ENCODE data around the gene MFSD11.

Gene MFSD11

DNA sequence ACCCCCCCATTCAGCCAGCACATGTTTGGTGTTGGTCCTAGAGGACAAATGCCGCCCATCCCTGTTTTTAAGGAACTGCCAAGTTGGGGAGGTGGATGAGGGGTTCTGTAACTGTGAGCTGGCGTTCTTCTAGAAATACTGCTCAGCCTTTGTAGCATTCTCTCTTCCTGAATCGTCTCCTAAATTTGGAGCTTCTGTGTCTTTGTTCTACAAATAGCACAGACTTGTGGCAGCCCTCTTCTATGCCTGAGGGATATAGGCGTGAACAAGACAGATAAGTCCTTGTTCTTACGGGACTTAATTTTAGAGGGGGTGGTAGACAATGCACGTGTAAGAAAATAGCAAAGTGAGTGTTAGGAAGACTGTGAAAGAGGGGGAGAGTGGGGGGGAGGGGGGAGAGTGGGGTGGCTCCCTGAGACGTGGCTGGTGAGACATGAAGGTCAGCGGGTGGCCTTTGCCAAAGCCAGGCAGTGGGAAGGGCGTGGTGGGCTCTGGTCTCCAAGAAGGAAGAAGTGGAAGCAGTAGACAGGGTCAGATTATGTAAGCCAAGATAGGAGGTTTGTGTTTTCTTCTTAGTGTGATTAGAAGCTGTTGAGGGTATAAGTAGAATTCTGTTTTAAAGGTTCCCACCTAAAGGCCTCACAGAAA is 9.9 kb downstream of the MFSD11 start:
- no peak overlapping the region for H3K4me3 ChIP-seq (ENCODE audit: control insufficient read depth, low read depth, low read length)
- no peak for DNase-seq (ENCODE audit: low read depth)
- TF ChIP-seq, protein P1, sequence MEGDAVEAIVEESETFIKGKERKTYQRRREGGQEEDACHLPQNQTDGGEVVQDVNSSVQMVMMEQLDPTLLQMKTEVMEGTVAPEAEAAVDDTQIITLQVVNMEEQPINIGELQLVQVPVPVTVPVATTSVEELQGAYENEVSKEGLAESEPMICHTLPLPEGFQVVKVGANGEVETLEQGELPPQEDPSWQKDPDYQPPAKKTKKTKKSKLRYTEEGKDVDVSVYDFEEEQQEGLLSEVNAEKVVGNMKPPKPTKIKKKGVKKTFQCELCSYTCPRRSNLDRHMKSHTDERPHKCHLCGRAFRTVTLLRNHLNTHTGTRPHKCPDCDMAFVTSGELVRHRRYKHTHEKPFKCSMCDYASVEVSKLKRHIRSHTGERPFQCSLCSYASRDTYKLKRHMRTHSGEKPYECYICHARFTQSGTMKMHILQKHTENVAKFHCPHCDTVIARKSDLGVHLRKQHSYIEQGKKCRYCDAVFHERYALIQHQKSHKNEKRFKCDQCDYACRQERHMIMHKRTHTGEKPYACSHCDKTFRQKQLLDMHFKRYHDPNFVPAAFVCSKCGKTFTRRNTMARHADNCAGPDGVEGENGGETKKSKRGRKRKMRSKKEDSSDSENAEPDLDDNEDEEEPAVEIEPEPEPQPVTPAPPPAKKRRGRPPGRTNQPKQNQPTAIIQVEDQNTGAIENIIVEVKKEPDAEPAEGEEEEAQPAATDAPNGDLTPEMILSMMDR (conservative IDR thresholded peaks at IDR 0.05; ENCODE audit: control insufficient read depth, insufficient read depth, low read depth, low read length) = no peak

GRCh38 chr17:76748657-76749056 is 10.7 kb downstream of the MFSD11 start:
- H3K4me3 ChIP-seq (ENCODE audit: control insufficient read depth, low read depth, low read length) = no peak overlapping the region
- TF ChIP-seq, protein P1 (conservative IDR thresholded peaks at IDR 0.05; ENCODE audit: control insufficient read depth, insufficient read depth, low read depth, low read length) = no peak
- no peak for DNase-seq (ENCODE audit: low read depth)

DNA sequence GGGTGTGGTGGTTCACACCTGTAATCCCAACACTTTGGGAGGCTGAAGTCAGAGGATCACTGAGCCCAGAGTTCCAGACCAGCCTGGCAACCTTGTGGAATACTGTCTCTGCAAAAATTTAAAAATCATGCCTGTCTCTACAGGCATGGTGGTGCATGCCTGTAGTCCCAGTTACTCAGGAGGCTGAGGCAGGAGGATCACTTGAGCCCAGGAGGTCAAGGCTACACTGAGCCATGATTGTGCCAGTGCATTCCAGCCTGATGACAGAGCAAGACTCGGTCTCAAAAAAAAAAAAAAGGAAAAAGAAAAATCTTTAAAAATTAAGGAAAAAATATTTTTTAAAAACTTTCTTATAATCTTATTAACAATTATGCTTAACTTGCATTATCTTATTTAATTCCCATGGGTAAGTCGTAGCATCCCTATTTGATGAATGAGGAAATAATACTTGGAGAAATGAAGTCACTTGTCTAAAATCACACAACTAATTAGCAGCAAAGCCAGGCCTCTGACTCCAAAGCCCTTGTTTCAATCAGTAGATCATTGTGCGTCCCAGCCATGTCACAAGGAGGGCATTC is 13.6 kb downstream of the MFSD11 start:
- no peak for DNase-seq (ENCODE audit: low read depth)
- TF ChIP-seq, protein P1 (conservative IDR thresholded peaks at IDR 0.05; ENCODE audit: control insufficient read depth, insufficient read depth, low read depth, low read length) = no peak
- no peak overlapping the region for H3K4me3 ChIP-seq (ENCODE audit: control insufficient read depth, low read depth, low read length)

DNA sequence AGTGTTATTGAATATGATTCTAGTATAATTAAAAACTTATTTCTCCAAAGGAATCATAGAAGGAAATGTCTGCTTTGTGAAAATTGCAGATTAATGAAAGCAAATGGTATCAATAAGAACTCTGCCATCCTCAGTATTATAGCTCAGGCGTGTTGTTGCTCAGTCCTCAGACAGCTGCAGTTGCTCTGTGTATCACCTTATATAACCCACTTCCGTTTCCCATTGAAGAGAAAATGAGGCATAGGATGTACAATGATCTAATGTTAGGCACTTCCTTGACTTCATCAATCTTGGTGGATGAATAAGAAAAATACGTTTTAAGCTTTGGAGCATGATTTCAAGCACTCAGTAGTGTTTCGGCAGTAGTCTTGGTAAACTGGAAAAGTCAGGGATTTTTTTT is 14.1 kb downstream of the MFSD11 start:
- no peak for DNase-seq (ENCODE audit: low read depth)
- TF ChIP-seq, protein P1 (conservative IDR thresholded peaks at IDR 0.05; ENCODE audit: control insufficient read depth, insufficient read depth, low read depth, low read length) = no peak
- no peak overlapping the region for H3K4me3 ChIP-seq (ENCODE audit: control insufficient read depth, low read depth, low read length)

DNA sequence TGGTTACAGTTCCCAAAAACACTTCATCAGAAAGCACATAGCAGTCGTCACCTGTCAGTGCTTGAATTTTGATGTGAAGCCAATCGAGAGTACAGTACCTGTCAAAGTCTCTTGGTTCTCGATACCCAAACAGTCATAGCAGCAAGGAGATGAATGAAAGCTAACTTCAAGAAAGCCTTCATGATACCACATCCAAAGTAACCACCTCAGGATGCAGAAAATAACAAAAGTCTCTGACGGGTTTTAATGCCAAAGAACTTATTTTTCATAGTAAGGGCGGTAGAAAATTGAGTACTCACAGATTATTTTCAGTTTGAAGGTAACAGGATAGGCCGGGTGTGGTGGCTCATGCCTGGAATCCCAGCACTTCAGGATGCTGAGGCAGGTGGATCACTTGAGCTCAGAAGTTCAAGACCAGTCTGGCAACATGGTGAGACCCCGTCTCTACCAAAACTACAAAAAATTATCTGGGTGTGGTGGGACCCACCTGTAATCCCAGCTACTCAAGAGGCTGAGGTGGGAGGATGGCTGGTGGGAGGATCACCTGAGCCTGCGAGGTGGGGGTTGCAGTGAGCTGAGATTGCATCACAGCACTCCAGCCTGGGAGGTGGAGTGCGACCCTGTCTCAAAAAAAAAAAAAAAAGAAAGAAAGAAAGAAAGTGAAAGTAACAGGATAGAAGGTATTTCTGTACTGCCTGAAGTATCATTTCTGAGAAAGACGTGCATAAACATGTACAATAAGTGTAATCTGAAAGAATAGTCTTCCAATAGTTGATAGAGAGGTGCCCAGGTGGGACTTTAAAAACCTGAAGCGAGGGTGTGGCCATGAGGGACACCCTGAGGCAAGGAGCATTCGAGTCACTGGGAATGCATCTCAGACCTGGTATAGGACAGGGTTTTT is 15.4 kb downstream of the MFSD11 start:
- TF ChIP-seq, protein P1 (conservative IDR thresholded peaks at IDR 0.05; ENCODE audit: control insufficient read depth, insufficient read depth, low read depth, low read length) = no peak
- DNase-seq (ENCODE audit: low read depth) = no peak
- no peak overlapping the region for H3K4me3 ChIP-seq (ENCODE audit: control insufficient read depth, low read depth, low read length)

DNA sequence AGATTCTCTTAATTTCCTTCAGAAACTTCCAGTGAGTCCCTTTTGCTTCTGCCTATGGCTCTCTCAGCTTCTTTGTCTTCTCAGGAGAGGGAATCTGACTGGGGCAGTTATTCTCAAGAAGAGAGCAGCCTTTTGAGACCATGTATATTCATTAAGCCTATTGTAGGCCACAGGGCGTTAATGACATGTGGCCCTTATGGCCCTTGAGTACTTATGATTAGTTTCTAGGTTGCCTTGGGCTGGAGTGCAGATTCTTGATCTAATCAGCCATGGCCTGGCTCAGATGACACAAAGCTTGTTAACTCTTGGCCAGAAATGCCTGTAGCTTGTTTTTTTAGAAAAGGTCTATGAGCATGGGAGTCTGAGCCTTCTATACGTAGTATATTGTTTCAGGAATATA is 17.4 kb downstream of the MFSD11 start:
- DNase-seq (ENCODE audit: low read depth) = no peak
- TF ChIP-seq, protein P1 (conservative IDR thresholded peaks at IDR 0.05; ENCODE audit: control insufficient read depth, insufficient read depth, low read depth, low read length) = no peak
- no peak overlapping the region for H3K4me3 ChIP-seq (ENCODE audit: control insufficient read depth, low read depth, low read length)
